RWPE2 (cell line): ENCODE data around the gene KCNK16.
A peak's percentile ranks its signal among the peaks of the same experiment; 100 is the strongest.

ENCODE experiments used
- ATAC-seq: fragments of 200-7000 bp; cut with Tn5 transposase; 3 replicates; pipeline ENCODE4 v1.9.1; 2021; ENCODE audit warnings: low read depth
- DNase-seq: peaks from one replicate; pipeline ENCODE4 v3.0.0-alpha.2; 2020; ENCODE audit warnings: low spot score
- H3K27ac ChIP-seq: fragments of 450-650 bp; 2 replicates; pipeline ENCODE4 v1.5.1; 2017; ENCODE audit warnings: mild to moderate bottlenecking; ENCODE audit not compliant: poor library complexity, severe bottlenecking
- H3K27me3 ChIP-seq: fragments of 250-450 bp; sonication (Bioruptor Pico); 2 replicates; pipeline ENCODE4 v1.5.1; 2021; ENCODE audit warnings: mild to moderate bottlenecking, moderate library complexity; ENCODE audit not compliant: insufficient read depth, poor library complexity, severe bottlenecking
- H3K36me3 ChIP-seq: fragments of 250-450 bp; sonication (Bioruptor Pico); 2 replicates; pipeline ENCODE4 v1.5.1; 2020; ENCODE audit warnings: low read depth, mild to moderate bottlenecking, moderate library complexity
- H3K4me1 ChIP-seq: fragments of 250-450 bp; sonication (Bioruptor Pico); 2 replicates; pipeline ENCODE4 v1.5.1; 2021; ENCODE audit warnings: mild to moderate bottlenecking, moderate library complexity; ENCODE audit not compliant: insufficient read depth, poor library complexity, severe bottlenecking
- H3K4me3 ChIP-seq: fragments of 250-450 bp; sonication (Bioruptor Pico); 2 replicates; pipeline ENCODE4 v1.5.1; 2021; ENCODE audit warnings: mild to moderate bottlenecking, moderate library complexity; ENCODE audit not compliant: severe bottlenecking
- H3K9me3 ChIP-seq: fragments of 250-450 bp; sonication (Bioruptor Pico); 2 replicates; pipeline ENCODE4 v1.5.1; 2021; ENCODE audit warnings: mild to moderate bottlenecking, moderate library complexity; ENCODE audit not compliant: severe bottlenecking
- CTCF ChIP-seq: fragments of 450-650 bp; IDR thresholded peaks from one replicate; pipeline ENCODE4 v1.5.1; 2017; ENCODE audit warnings: mild to moderate bottlenecking, moderate library complexity; ENCODE audit not compliant: poor library complexity, severe bottlenecking

Gene KCNK16

DNA sequence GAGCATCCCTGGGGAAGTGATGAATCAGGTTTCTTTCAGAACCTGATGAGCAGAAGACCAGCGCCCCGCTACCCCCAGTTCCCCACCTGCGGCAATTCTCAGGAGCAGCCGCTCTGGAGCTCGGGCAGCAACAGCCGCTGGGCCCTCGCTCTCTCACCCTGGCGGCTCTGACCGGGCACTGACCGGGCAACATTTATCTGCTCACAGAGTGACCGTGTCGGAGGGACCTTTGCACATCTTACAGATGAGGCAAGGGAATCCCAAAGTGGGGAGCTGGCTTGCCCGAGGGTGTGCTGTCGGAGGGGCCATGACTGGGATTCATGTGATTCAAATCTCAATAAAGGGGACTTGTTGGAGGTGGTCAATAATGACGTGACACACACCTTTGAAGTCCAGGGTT lies 26.2 kb upstream of the KCNK16 start:
- no peak for DNase-seq
- ATAC-seq = no peak
- Histone ChIP-seq H3K4me1 (no peaks in the 10 kb centered on the region), H3K27me3 (no peaks in the 10 kb centered on the region), H3K9me3 (no peaks in the 10 kb centered on the region), H3K4me3 (no peak overlapping the region), H3K27ac (no peak overlapping the region), H3K36me3 (no peaks in the 10 kb centered on the region)
- TF ChIP-seq CTCF = no peak

DNA sequence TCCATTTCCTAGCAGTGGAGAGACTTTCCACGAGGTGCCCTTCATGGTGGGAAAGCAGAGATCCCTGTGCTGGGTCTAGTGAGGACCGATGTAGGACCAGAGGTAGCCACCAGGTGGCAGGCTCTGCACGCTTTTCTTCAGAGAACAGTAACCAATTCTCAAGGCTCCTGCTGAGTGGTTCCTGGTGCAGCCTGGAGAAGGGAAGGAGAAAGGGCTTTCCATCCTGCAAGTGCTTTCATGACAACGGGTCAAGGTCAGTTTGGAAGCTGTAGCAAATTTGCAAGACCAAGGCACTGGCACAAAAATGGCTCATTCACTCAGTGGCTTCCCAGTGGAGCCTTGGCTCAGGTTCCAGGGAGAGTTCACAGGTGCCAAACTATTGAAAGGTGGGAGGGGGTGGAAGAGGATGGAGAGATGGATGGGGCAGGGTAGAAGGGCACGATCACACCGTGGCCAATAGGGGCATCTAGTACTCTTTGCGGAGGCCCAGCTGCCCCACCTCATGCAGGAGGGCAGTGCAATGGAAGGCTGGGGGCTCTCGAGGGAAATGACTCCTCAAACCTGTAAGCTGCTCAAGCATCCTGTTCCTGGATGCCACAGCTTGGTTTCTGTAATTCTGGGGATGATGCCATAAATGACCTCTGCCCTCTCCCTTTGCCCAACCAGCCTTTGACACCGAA lies 25.5 kb upstream of the KCNK16 start:
- H3K27me3 ChIP-seq = no peaks in the 10 kb centered on the region
- H3K4me1 ChIP-seq = no peaks in the 10 kb centered on the region
- DNase-seq (no peak), ATAC-seq (peak; percentile 81)
- no peaks in the 10 kb centered on the region for H3K9me3 ChIP-seq
- TF ChIP-seq CTCF = peak; percentile 83
- no peak overlapping the region for H3K4me3 ChIP-seq
- no peaks in the 10 kb centered on the region for H3K36me3 ChIP-seq
- no peak overlapping the region for H3K27ac ChIP-seq

- ATAC-seq (no peak), DNase-seq (no peak)
- TF ChIP-seq CTCF = no peak
- Histone ChIP-seq H3K4me3 (no peak overlapping the region), H3K9me3 (no peaks in the 10 kb centered on the region), H3K27ac (no peak overlapping the region), H3K4me1 (no peaks in the 10 kb centered on the region), H3K27me3 (no peaks in the 10 kb centered on the region), H3K36me3 (no peaks in the 10 kb centered on the region)
These were observed 24.7 kb upstream of the KCNK16 start for GRCh38 chr6:39347206-39347605.

- Histone ChIP-seq H3K27ac (no peak overlapping the region), H3K9me3 (no peaks in the 10 kb centered on the region), H3K4me3 (no peak overlapping the region), H3K4me1 (no peaks in the 10 kb centered on the region), H3K36me3 (no peaks in the 10 kb centered on the region), H3K27me3 (no peaks in the 10 kb centered on the region)
- no peak for ATAC-seq
- no peak for TF ChIP-seq CTCF
- DNase-seq = no peak
These were observed 22.3 kb upstream of the KCNK16 start for GRCh38 chr6:39344821-39345280.

DNA sequence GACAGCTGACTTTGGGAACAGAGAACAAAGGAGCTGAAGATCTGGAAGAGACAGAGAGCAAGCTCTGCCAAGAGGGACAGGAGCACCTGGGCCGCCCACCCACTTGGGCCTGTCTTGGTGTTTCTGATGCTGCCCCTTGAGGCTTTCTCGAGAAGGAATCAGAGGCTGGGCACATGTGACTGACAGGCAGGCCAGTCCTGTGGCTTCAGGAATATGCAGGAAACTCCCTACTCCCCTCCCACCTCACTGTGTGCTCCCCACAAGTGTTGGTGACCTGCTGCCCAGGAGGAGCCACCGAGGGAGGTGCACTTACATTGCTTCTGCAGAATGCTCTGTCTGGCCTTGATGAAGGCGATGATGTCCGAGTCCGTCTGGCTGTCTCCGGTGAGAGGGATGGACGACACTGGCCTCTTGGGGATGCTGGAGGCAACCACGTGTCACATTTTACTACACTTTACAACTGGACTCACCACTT lies 20.9 kb upstream of the KCNK16 start:
- TF ChIP-seq CTCF = no peak
- Histone ChIP-seq H3K4me1 (peaks cover 5% of the 10 kb centered on the region), H3K27me3 (no peaks in the 10 kb centered on the region), H3K27ac (no peak overlapping the region), H3K4me3 (no peak overlapping the region), H3K36me3 (no peaks in the 10 kb centered on the region), H3K9me3 (no peaks in the 10 kb centered on the region)
- DNase-seq = no peak
- no peak for ATAC-seq
